Astrocyte of the spinal cord (primary cell): Measurements from ENCODE around the gene NFATC3.
A peak's percentile ranks its signal among the peaks of the same experiment; 100 is the strongest.
"Not testable (repeated sequence)": the region's sequence is repeated elsewhere in the genome, so short reads cannot be mapped to it uniquely, and the experiment has no call there.

Source experiments
- DNase-seq: peaks from one replicate; pipeline ENCODE4 v3.0.0; 2011; ENCODE audit warnings: low read depth, low spot score
- H3K4me3 ChIP-seq: 2 replicates; pipeline ENCODE4 v1.5.1; 2011; ENCODE audit warnings: low read depth, mild to moderate bottlenecking, low read length, moderate library complexity
- CTCF ChIP-seq: IDR thresholded peaks from 2 replicates; pipeline ENCODE4 v1.5.1; 2012; ENCODE audit warnings: low read depth, mild to moderate bottlenecking, low read length, inconsistent platforms
- in situ Hi-C: cut with HindIII; loops from 2 replicates; pipeline ENCODE4 v1.10.0; 2017; ENCODE audit warnings: low sequenced_read_pairs

NFATC3 gene

GRCh38 chr16:68131813-68132706, 46.9 kb downstream of the NFATC3 start:
- in situ Hi-C loops: no loop called here
- no peak for TF ChIP-seq CTCF
- no peak for DNase-seq
- no peak overlapping the region for H3K4me3 ChIP-seq

- in situ Hi-C loops, H3K4me3 ChIP-seq, DNase-seq: not testable (repeated sequence)
Measured at GRCh38 chr16:68133000-68133399, 47.8 kb downstream of the NFATC3 start.

GRCh38 chr16:68134644-68135043, 49.5 kb downstream of the NFATC3 start:
- DNase-seq: no peak
- TF ChIP-seq CTCF: no peak
- H3K4me3 ChIP-seq: no peak overlapping the region
- in situ Hi-C loops: no loop called here

GRCh38 chr16:68136515-68136914, 51.3 kb downstream of the NFATC3 start:
- no peak overlapping the region for H3K4me3 ChIP-seq
- DNase-seq: no peak
- TF ChIP-seq CTCF: no peak
- in situ Hi-C loops: no loop called here

GRCh38 chr16:68144008-68144407, 58.8 kb downstream of the NFATC3 start:
- in situ Hi-C loops: no loop called here

GRCh38 chr16:68146585-68146984, 61.4 kb downstream of the NFATC3 start:
- no peak overlapping the region for H3K4me3 ChIP-seq
- DNase-seq: peak; percentile 57
- TF ChIP-seq CTCF: no peak
- in situ Hi-C loops: no loop called here

More at GRCh38 chr16:68144008-68144407, 58.8 kb downstream of the NFATC3 start:
- no peak for DNase-seq
- no peak overlapping the region for H3K4me3 ChIP-seq
- no peak for TF ChIP-seq CTCF

- TF ChIP-seq CTCF: no peak
- DNase-seq: no peak
Measured at GRCh38 chr16:68147444-68147843, 62.3 kb downstream of the NFATC3 start.

More at GRCh38 chr16:68147444-68147843, 62.3 kb downstream of the NFATC3 start:
- no peak overlapping the region for H3K4me3 ChIP-seq
- in situ Hi-C loops: no loop called here
